ENCODE measurements around the gene CDKN1A. TPM values are rescaled to one million over a fixed set of nuclear protein-coding genes. Genes with fewer than 3 reads are reported as not detected.
"Not testable (repeated sequence)": the region's sequence is repeated elsewhere in the genome, so short reads cannot be mapped to it uniquely, and the experiment has no call there.

The CDKN1A gene
- total RNA-seq, 2 donors from 2014 or later, result 180 to 255 TPM

DNA sequence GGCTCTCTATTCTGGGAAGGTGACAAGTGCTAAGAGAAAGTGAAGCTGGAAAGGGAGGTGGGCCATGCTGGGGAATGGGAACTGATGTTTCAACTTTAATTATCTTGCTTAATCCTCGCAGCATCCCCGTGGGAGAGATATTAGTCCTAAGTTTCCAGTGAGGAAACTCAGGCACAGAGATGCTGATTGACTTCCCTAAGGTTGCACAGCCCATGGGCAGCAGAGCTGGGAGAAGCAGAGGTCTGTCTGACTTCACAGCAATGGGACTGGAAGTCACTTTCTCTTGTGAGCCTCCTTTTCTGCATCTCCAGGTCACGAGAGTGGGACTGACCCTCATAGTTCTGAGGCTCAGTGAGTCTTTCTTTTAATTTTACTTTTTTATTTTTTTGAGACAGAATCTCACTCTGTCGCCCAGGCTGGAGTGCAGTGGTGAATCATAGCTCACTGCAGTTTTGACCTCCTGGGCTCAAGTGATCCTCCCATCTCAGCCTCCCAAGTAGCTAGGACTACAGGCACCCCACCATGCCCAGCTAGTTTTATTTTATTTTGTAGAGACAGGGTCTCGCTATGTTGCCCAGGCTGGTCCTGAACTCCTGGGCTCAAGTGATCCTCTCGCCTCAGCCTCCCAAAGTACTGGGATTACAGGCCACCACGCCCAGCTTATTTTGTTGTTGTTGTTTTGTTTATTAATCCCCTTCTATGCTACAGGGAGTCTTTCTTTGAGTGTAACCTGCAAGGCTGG lies 21.7 kb downstream of the CDKN1A start:
- peaks cover 21% of the 10 kb centered on the region for H3K27me3 Mint-ChIP-seq
- no peak overlapping the region for H3K27ac Mint-ChIP-seq

DNA sequence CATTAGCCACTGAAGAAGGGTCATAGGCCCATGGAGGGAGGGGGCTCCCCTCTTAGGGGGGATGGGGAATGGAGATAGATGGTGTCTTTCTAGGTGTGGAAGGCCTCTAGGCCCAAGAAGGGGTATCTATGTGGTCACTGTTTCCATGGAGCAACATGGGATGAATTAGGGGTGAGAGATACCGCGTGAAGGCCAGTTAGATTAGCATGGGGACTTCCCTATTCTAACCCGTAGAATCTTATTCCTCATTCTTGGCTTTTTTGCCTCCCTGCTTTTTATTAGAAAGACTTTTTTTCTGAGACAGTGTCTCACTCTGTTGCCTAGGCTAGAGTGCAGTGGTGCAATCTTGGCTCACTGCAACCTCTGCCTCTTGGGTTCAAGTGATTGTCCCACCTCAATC lies 22.3 kb downstream of the CDKN1A start:
- Mint-ChIP-seq H3K27me3 (peaks cover 21% of the 10 kb centered on the region), H3K4me3 (no peak overlapping the region), H3K36me3 (ENCODE audit: low read depth) (no peaks in the 10 kb centered on the region), H3K27ac (no peak overlapping the region), H3K4me1 (peaks cover 14% of the 10 kb centered on the region)
- no peak for ATAC-seq
- DNase-seq, result no peak
- no peaks in the 10 kb centered on the region for H3K9me3 ChIP-seq (ENCODE audit: control insufficient read depth, low read length, poor library complexity, severe bottlenecking)

More for the DNA sequence above, 21.7 kb downstream of the CDKN1A start:
- Mint-ChIP-seq H3K36me3 (ENCODE audit: low read depth) (no peaks in the 10 kb centered on the region), H3K4me1 (peaks cover 16% of the 10 kb centered on the region), H3K4me3 (no peak overlapping the region)
- DNase-seq (no peak), ATAC-seq (no peak)
- no peaks in the 10 kb centered on the region for H3K9me3 ChIP-seq (ENCODE audit: control insufficient read depth, low read length, poor library complexity, severe bottlenecking)

DNA sequence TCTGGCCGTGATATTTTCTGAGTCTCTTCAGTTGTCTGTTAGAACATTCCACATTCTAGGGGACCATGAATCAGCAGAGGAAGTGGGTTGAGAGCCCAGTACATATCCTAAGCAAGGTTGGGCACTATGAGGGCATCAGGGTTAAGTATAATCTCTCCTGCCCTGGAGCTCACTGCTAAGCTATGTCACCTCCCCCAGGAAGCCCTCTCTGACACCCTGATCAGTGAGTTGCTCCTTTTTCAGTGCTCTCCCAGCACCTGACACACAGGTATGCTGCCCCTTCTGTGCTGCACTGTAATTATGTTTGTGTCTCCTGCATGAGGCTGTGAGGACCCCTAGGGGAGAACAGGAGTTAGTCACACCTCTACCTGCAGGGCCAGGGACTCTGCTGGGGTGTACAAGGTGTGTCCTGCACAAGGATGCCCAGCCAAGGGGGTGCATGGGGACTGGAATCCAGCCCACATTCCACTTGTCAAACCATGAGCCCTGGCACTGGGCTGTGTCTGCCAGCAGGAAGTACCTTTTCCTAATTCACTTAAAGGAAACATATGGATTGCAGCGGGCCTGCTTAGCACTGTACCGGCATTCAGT lies 23.0 kb downstream of the CDKN1A start:
- Mint-ChIP-seq H3K4me3 (no peak overlapping the region), H3K36me3 (ENCODE audit: low read depth) (no peaks in the 10 kb centered on the region), H3K27me3 (peaks cover 21% of the 10 kb centered on the region), H3K4me1 (peaks cover 14% of the 10 kb centered on the region), H3K27ac (no peak overlapping the region)
- DNase-seq, result no peak
- ATAC-seq, result no peak
- H3K9me3 ChIP-seq (ENCODE audit: control insufficient read depth, low read length, poor library complexity, severe bottlenecking), result no peaks in the 10 kb centered on the region

DNA sequence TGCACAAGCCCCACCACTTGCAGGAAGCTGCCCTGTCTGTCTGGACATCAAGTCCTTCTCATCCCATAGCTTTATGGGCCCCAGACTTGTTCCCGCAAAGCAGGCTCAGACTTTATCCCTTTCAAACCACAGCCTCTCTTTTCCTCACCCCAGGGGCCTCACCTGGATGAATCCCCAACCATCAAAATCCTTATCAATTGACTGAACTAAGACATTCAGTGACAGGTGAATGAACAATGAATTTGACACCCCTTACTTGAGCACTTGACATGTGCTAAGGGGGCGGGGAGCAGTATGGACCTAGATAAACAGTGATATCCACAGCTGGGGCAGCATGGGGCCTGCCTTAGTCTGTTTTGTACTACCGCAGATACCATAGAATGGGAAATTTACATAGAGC lies 24.1 kb downstream of the CDKN1A start:
- no peak overlapping the region for H3K27ac Mint-ChIP-seq
- no peak for DNase-seq
- H3K36me3 Mint-ChIP-seq (ENCODE audit: low read depth), result no peaks in the 10 kb centered on the region
- H3K9me3 ChIP-seq (ENCODE audit: control insufficient read depth, low read length, poor library complexity, severe bottlenecking), result no peaks in the 10 kb centered on the region
- peaks cover 21% of the 10 kb centered on the region for H3K27me3 Mint-ChIP-seq
- peaks cover 12% of the 10 kb centered on the region for H3K4me1 Mint-ChIP-seq
- H3K4me3 Mint-ChIP-seq, result peak overlapping the region; percentile 43
- ATAC-seq, result no peak

DNA sequence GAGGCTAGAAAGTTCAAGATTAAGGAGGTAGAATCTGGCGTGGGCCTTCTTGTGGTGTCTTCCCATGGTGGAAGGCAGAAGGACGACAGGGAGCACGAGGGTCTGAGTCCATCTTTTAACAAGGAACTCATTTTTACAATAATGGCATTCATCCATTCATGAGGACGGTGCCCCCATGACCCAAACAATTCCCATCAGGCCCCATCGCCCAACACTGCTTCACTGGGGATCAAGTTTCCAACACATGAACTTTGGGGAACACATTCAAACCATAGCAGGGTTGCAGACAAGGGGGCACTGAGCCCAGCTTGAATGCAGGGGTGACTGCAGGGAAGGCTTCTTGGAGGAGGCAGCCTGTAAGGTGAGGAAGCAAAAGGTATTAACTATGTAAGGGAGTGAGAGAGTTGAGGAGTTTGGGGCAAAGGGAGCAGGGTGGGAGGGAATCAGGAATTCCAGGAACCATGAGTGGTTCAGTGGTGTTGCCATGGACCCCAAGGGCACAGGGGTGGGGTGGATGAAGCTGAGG lies 24.6 kb downstream of the CDKN1A start:
- Mint-ChIP-seq H3K4me3 (no peak overlapping the region), H3K36me3 (ENCODE audit: low read depth) (no peaks in the 10 kb centered on the region), H3K27me3 (peaks cover 21% of the 10 kb centered on the region), H3K27ac (no peak overlapping the region), H3K4me1 (peaks cover 12% of the 10 kb centered on the region)
- no peaks in the 10 kb centered on the region for H3K9me3 ChIP-seq (ENCODE audit: control insufficient read depth, low read length, poor library complexity, severe bottlenecking)
- ATAC-seq (no peak), DNase-seq (no peak)

DNA sequence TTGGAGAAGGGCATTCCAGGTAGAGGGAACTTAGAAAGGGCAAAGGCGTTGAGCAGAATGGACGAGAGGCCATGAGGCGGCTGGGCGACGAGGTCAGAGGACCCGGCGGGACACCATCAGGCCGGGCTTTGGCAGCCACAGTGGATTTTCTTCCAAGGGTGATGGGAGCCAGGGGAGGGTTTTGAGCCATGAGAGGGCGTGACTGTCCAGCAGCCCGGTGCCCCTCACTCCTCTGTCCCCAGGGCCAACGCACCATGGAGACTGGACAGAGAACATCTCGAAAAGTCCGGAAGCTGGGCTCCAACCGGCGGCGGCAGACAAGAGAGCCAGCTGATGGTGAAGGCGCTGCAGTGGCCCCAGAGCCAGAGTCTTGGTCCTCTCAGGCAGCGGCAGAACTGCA lies 25.5 kb downstream of the CDKN1A start:
- Mint-ChIP-seq H3K27me3 (peaks cover 14% of the 10 kb centered on the region), H3K4me3 (no peak overlapping the region), H3K4me1 (peaks cover 8% of the 10 kb centered on the region), H3K27ac (no peak overlapping the region), H3K36me3 (ENCODE audit: low read depth) (no peaks in the 10 kb centered on the region)
- DNase-seq, result no peak
- no peaks in the 10 kb centered on the region for H3K9me3 ChIP-seq (ENCODE audit: control insufficient read depth, low read length, poor library complexity, severe bottlenecking)
- no peak for ATAC-seq

DNA sequence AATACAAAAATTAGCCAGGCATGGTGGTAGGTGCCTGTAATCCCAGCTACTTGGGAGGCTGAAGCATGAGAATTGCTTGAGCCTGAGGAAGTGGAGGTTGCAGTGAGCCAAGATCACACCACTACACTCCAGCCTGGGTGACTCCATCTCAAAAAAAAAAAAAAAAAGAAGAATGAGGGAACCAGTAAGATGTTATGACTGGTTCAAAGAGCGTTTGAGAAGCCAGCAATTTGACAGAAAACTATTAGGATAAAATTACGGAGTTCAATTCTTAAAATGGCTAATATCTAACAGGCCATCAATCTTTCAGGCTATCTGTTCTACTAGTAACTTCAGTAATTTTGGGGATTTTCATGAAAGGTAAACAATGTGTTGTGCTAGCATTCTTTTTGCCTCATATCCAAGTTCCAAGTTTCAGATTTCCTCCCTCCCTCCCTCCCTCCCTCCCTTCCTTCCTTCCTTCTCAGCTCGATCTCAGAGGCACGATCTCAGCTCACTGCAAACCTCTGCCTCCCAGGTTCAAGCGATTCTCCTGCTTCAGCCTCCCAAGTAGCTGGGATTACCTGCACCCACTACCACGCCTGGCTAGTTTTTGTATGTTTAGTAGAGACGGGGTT lies 26.6 kb downstream of the CDKN1A start:
- H3K4me1 Mint-ChIP-seq; H3K27ac Mint-ChIP-seq; DNase-seq; H3K9me3 ChIP-seq (ENCODE audit: control insufficient read depth, low read length, poor library complexity, severe bottlenecking); ATAC-seq; H3K36me3 Mint-ChIP-seq (ENCODE audit: low read depth); H3K4me3 Mint-ChIP-seq: not testable (repeated sequence)
- H3K27me3 Mint-ChIP-seq, result peaks cover 14% of the 10 kb centered on the region

DNA sequence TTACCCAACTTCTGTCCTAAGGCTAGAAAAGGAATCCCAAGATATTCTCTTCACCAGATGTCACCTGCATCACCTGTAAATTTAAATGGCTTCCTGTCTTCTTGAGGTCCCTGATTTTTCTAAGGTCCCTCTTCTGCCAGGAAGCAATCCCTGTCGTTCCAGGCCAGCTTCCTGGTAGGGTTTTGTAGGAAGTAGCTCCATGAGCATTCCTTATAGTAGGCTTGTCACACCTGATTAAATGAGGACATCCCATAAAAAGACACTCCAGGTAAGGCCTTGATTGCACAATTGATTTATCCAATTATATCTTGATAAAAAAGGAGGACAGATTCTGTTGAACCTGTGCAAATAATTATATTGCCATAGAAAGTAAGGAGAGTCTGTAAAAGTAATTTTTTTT lies 27.8 kb downstream of the CDKN1A start:
- no peaks in the 10 kb centered on the region for H3K36me3 Mint-ChIP-seq (ENCODE audit: low read depth)
- DNase-seq (no peak), ATAC-seq (no peak)
- H3K27me3 Mint-ChIP-seq, result peaks cover 14% of the 10 kb centered on the region
- H3K4me3 Mint-ChIP-seq, result no peak overlapping the region
- no peak overlapping the region for H3K27ac Mint-ChIP-seq
- peaks cover 5% of the 10 kb centered on the region for H3K4me1 Mint-ChIP-seq
- H3K9me3 ChIP-seq (ENCODE audit: control insufficient read depth, low read length, poor library complexity, severe bottlenecking), result no peaks in the 10 kb centered on the region

DNA sequence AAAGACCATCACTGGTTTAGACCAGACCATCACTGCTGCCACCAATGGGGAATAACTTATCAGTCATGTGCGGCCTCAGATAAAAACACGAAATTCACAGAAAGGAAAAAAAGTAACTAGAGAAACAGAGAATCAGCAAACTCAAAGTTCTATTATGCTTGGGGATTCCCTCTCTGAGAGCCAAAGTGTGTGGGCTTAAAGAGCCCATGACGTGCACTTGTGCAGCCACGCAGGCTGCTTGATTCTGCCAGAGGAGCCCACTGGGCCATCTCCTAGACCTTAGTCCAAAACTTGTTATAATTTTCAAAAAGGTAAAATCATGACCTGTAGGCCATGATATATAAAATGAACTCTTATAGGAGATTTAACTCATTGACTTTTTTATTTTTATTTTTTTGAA lies 34.3 kb downstream of the CDKN1A start:
- H3K27ac Mint-ChIP-seq, result no peak overlapping the region
- no peak overlapping the region for H3K4me3 Mint-ChIP-seq
- no peak for ATAC-seq
- no peaks in the 10 kb centered on the region for H3K36me3 Mint-ChIP-seq (ENCODE audit: low read depth)
- H3K4me1 Mint-ChIP-seq, result peaks cover 3% of the 10 kb centered on the region
- DNase-seq, result no peak
- H3K27me3 Mint-ChIP-seq, result no peaks in the 10 kb centered on the region
- H3K9me3 ChIP-seq (ENCODE audit: control insufficient read depth, low read length, poor library complexity, severe bottlenecking), result no peaks in the 10 kb centered on the region

DNA sequence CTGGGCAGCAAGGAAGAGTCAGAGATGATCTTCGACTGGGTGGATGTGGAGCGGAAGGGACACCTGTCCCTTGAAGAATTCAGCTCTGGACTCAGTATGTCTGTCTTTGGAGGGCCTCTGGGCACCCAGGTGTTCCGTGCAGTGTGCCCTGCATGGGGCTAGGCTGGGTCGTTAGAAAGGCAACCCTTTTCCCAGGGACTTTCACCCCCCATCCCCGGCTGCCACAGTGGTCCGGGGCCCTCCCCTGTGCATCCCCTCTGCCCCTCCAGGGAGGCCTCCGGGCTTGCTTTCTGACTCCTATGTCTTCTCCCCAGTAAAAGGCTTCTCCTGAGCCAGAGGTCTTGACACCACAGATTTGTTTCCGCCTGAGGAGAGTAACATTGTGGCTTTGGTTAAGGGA lies 35.3 kb downstream of the CDKN1A start:
- Mint-ChIP-seq H3K27ac (no peak overlapping the region), H3K27me3 (no peaks in the 10 kb centered on the region), H3K4me1 (peaks cover 3% of the 10 kb centered on the region), H3K36me3 (ENCODE audit: low read depth) (no peaks in the 10 kb centered on the region), H3K4me3 (no peak overlapping the region)
- no peak for ATAC-seq
- H3K9me3 ChIP-seq (ENCODE audit: control insufficient read depth, low read length, poor library complexity, severe bottlenecking), result no peaks in the 10 kb centered on the region
- DNase-seq, result no peak

DNA sequence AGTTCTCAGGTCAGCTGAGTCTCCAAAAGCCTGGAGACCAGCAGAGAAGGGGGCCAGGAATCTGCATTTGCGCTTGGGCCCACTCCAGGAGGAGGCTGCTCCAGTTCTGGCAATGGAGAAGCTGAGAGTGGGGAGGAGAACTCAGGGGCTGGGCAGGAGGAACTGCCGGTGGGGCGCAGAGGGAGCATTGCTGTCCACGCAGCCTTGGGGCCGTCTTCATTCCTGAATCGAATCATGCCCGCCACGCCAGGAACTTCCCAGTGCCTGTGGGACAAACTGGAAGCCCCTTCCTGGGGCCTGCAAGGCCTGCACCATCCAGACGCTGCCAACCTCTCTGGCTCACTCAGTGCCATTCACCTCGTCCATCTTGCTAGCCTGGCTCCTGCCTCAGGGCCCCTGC lies 36.0 kb downstream of the CDKN1A start:
- Mint-ChIP-seq H3K4me1 (peaks cover 6% of the 10 kb centered on the region), H3K4me3 (no peak overlapping the region), H3K27me3 (no peaks in the 10 kb centered on the region), H3K36me3 (ENCODE audit: low read depth) (no peaks in the 10 kb centered on the region), H3K27ac (no peak overlapping the region)
- ATAC-seq (no peak), DNase-seq (no peak)
- no peaks in the 10 kb centered on the region for H3K9me3 ChIP-seq (ENCODE audit: control insufficient read depth, low read length, poor library complexity, severe bottlenecking)

DNA sequence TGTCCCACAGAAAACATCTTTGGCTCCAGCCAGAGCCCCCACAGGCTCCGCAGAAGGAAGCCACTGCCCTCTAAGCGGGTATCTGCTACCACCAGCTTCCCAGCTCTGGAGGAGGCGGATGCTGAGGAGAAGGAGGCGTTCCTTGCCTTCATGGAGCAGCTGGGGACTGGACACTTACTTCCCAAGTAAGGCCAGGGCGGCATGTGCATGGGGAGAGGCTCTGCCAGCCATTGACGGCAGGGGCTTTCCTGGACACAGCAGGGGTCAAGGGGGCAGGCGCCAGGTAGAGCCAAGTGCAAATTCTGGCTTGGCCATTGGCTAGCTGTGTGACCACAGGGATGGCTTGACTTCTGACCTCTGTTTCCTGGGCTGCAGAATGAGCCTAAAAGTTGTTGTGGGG lies 37.0 kb downstream of the CDKN1A start:
- H3K9me3 ChIP-seq (ENCODE audit: control insufficient read depth, low read length, poor library complexity, severe bottlenecking), result no peaks in the 10 kb centered on the region
- ATAC-seq (no peak), DNase-seq (no peak)
- no peaks in the 10 kb centered on the region for H3K36me3 Mint-ChIP-seq (ENCODE audit: low read depth)
- H3K27ac Mint-ChIP-seq, result no peak overlapping the region
- no peaks in the 10 kb centered on the region for H3K27me3 Mint-ChIP-seq
- peaks cover 6% of the 10 kb centered on the region for H3K4me1 Mint-ChIP-seq
- no peak overlapping the region for H3K4me3 Mint-ChIP-seq

DNA sequence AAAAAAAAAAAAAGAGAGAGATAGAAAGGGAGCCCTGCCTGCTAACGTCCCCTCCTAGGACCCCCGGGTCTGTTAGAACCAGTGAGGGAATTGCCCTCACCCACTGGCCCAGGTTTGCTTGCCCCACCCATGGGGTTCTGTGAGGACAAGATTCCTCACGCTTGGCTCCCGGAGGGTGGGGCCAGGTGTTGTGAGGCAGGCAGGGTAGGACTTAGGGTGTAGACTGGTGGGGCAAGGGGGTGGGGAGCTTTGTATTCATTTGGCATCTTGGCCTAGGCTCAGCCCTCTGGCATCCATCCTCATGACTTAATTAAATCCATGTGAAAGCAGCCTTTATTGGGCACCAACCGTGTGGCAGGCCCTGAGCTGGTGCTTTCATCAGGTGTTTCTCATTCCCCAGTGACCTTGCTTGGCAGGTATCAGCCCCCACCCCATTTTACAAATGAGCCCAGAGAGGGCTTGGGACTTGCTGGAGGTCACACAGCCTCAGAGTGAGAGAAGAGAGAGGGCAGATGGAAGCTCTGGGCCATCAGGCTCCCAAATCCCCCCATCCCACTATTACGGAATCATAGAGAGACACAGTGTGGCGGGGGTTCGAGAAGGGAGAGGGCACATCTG lies 38.1 kb downstream of the CDKN1A start:
- ATAC-seq, result no peak
- no peak overlapping the region for H3K4me3 Mint-ChIP-seq
- H3K4me1 Mint-ChIP-seq, result peaks cover 8% of the 10 kb centered on the region

More for the DNA sequence above, 38.1 kb downstream of the CDKN1A start:
- no peaks in the 10 kb centered on the region for H3K27me3 Mint-ChIP-seq
- DNase-seq, result no peak
- no peak overlapping the region for H3K27ac Mint-ChIP-seq
- H3K36me3 Mint-ChIP-seq (ENCODE audit: low read depth), result no peaks in the 10 kb centered on the region
- no peaks in the 10 kb centered on the region for H3K9me3 ChIP-seq (ENCODE audit: control insufficient read depth, low read length, poor library complexity, severe bottlenecking)

All from T-helper 17 cell (primary cell).